NK-92 (cell line): ENCODE measurements around the gene OR2C3.
"Not testable (repeated sequence)": the region's sequence is repeated elsewhere in the genome, so short reads cannot be mapped to it uniquely, and the experiment has no call there.

ENCODE experiments used
- DNase-seq: peaks from one replicate; lab custom pipeline; 2025; ENCODE audit not compliant: unreplicated experiment; lab: John Stamatoyannopoulos, UW

Gene OR2C3

DNA sequence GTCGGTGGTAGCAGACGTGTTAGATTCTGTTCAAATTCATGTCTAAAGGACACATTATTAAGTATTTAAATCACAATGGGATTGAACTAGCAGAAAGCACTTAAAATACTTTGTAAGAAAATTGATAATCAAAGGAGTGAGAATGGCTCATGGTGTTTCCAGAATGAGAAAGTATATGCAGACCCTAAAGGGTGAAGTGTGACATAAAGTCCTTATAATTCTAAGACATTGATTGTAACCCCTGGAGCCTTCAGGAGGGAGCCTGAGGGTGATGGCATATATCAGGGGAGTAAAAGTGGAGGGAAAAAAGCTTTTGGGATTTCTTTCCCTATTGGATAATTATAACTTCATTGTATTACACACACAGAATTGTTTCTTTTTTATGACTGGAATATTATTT lies at the start of gene OR2C3:
Gene OR2C3 (minus strand): TSS at position 101 of the 400 bp plus-strand sequence. CDS start 3,929 bp downstream, outside the sequence.
- DNase-seq: no peak

DNA sequence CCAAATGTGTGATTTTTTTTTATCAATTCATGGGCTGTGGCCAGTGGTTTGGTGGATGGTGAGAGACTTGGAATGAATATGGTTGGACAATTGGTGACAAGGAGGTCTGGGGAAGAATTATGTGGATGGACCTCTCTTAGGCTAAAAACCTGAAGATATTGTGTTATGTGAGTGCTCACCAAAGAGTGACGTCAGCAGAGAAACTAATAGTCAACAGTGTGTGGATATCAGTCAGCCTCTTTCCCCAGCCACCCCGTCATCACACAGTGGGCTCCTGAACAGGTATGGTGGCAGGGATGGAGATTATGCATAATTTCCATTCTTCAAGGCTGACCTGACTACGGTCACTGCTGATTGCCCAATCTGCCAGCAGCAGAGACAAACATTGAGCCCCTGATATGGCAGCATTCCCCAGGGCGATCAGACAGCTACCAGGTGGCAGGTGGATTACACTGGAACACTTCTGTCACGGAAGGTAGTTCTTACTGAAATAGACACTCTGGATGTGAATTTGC lies 42.8 kb upstream of the OR2C3 start:
- no peak for DNase-seq

DNA sequence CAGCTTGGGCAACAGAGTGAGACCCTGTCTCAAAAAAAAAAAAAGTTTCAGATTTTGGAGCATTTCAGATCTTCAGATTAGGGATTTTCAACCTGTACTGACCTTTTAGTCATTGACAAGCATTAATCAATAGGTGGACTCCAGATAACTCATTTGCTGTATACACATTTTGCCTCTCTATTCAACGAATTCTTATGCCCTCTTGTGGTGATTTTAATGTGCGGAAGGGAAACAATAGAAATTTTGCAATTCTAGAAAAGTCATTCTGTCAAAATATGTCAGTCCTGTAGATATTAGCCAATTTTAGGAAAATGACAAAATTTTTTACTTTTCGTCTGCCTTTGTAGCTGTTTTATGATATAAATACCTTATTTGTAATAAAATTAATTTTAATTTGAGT lies 40.3 kb upstream of the OR2C3 start:
- DNase-seq: no peak

DNA sequence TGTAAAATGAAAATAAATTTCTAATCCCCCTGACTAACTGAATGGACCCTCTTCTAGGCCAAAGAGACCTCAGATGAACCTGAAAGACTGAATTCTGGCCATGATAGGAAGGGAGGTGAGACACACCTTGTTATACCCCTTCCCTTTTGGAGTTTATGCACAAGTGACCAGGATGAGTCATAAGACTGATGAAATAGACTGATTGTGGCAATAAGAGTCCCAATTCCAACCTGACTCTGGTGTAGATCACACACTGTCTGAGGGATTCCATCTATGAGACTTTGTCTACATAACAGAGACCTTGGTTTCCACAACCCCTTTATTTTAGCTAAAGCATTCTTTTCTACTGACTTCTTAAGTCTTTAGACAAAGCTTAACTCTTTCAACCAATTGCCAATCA lies 38.4 kb upstream of the OR2C3 start:
- DNase-seq: no peak

DNA sequence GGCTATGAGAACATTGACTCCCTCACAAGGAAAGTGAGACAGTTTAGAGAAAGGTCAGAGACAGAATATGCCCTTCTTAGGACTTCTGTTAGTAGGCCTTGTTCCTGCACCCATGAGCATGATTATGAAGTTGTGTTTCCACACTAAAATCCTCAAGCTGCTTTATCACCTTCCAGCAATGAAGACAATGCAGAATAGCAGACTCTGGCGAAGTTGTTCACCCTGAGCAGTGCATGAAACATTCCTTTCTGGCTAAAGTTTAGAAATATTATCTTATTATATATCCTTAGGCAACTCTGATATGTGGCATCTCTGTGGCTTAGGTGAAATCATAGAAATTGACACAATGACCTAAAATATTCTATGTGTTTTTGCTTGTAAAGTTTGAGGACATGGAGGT lies 38.0 kb upstream of the OR2C3 start:
- no peak for DNase-seq

- DNase-seq: no peak
Measured at GRCh38 chr1:247562198-247562597, 26.0 kb upstream of the OR2C3 start.

- DNase-seq: no peak
Measured at GRCh38 chr1:247561711-247562110, 25.5 kb upstream of the OR2C3 start.

DNA sequence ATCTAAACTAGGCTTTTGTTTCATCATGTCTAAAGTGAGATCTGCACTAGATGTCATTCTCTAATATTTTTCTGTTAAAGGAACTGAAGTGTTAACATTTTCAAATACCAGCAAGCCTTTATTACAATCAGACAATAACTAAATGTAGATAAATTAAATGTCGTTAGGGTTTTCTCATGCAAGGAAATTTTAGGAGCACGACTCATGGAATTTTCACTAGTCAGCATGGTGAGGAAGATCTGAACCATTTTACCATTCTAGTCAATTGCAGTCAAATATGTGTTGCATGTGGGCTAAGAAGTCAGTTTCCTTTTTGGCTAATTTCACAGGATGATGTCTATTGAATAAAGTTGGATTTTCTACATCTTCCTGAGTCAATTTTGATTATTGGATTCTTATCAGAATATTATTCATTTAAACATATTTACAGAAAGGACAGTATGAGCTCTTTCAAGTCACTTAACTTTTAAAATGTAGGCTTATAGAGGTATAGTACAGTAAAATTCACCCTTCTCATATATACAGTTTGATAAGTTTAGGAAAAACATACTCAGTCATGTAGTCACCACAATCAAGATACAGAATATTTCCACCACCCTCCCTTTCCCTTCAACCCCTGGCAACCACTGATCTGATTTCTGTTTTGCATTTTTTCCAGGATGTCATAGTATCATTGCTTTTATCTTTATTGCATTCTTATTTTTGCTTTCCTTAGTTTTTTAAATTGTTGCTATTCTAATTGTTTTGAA lies 21.9 kb upstream of the OR2C3 start:
- no peak for DNase-seq

DNA sequence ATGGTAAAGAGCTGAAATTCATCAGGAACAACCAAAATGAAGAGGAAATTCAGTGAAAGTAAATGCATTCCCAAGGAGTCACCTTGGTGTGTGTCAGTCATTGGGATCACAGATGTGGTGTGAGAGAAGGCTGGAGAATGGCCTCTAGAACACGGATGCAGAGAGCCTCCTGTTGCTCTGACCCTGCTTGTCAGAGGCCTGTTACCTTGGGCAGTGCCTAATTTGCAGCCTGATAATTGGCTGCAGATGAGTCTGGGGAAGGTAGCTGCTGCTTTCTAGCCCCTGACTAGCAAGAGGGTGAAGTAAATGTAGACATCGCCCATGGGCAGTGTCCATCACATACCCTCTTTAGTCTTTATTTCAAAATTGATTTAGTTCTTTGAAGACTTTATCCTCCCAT lies 16.0 kb upstream of the OR2C3 start:
- no peak for DNase-seq

- no peak for DNase-seq
Measured at GRCh38 chr1:247551721-247552120, 15.5 kb upstream of the OR2C3 start.

DNA sequence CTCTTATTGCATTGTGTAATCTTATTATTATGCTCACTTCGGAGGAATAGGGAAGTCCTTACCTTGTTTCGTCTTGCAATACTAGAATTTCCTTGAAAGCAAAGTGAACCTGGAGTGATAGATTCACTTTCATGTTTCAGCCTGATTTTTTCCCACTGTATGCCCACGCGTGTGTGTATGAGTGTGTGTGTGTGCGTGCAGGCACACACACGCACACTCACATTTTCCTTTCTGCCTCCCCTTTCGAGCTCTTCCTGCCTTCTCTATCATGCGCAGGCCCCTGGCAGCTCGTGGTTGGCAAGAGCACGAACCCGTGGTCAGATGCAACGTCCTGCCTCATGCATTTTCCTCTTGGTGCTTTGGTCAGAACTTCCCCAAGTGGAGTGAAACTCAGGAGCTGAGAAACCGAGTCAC lies 12.5 kb upstream of the OR2C3 start, which contains the start of gene GCSAML:
Gene GCSAML (plus strand): TSS at position 366 of the 414 bp plus-strand sequence. CDS start 58 bp downstream, outside the sequence.
- DNase-seq: no peak

GRCh38 chr1:247548092-247548491 lies 11.9 kb upstream of the OR2C3 start:
- no peak for DNase-seq

DNA sequence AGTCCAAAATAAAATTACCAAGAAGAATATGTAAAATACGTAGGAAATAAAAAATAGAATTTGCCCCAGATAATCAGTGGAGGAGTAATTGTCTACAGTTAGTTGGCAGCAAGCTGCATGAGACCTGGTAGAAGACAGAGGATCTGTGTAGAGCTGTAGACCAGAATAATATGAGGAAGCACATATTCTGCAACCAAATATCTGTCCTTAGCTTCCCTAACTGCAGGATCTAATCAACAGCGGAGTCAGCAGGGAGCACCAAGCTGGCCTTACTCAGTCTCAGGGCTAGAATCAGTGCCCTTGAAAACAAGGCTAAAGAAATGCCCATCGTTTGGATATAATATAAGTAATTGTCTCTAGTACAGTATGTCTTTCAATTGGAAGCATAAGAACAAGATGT lies 6.6 kb upstream of the OR2C3 start:
- no peak for DNase-seq

GRCh38 chr1:247540581-247540980 lies 4.3 kb upstream of the OR2C3 start:
- no peak for DNase-seq

DNA sequence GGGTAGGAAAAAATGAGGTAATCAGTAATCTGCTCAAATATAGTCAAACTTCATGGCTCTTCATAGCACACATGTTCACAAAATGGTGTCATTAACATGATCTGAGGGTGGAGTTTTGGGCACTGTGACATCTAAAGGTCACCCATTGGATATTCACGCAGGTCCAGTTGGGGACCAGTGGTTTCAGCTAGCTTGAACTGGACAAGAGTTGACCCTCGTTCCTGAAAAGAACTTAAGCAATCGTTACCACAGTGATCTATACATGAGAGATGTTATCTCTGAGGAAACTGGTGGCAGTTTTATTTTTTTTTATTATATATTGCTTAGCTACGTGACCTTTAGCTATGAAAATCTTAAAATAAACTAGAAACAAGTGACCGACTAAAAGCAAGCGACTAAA lies 3.0 kb upstream of the OR2C3 start:
- no peak for DNase-seq

DNA sequence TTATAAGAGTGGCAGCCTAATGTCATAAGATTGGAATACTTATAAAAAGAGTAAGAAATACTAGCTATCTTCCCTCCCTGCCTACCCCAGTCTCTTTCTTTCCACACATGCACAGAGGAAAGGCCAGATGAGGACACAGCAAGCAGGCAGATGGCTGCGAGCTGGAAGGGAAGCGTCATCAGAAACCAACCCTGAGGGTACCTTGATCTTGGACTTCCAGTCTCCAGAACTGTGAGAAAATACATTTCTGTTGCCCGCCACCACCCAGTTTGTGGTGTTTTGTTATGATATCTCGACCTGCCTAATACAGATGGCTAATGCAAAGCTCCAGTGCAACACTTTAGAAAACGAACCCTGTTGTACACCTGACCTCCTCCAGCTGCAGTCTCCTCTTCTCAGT lies 2.3 kb upstream of the OR2C3 start:
- no peak for DNase-seq

- DNase-seq: no peak
Measured at GRCh38 chr1:247535402-247535801, 838 bp downstream of the OR2C3 start.

DNA sequence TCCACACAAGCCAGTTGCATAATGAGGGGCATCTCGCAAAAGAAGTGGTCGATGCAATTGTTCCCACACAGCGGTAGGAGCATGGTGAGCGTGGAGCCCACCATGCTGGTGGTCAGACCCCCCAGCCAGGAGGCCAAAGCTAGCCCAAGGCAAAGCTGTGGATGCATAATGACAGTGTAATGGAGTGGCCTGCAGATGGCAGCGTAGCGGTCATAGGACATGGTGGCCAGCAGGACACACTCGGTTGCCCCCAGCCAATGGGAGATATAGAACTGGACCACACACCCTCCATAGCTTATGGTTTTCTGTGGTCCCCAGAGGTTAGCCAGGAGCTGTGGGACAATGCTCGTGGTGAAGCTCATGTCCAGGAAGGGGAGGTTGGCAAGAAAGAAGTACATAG lies 4.3 kb downstream of the OR2C3 start:
- DNase-seq: no peak

- no peak for DNase-seq
Measured at GRCh38 chr1:247530785-247531184, 5.5 kb downstream of the OR2C3 start.

DNA sequence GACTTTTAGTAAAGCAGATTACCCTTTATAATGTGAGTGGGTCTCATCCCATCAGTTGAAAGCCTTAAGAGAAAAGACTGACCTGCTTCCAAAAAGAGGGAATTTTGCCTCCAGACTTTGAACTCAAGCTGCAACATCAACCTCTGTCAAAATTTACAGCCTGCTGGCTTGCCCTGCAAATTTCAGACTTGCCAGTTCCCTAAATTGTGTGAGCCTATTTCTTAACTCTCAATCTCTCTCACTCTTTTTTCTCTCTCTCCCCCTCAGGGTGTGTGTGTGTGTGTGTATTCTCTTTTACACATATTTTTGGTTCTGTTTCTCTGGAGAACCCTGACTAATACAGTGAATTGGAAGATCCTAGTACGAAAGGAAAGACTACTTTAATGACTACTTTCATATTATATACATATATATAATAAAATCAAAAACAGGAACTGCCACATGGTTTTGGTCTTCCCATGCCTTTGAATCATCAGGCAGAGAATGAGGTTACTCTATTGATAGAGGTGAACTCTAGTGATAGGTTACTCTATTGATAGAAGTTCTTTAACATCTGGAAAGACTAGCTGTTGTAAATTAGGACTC lies 6.4 kb downstream of the OR2C3 start:
- DNase-seq: no peak

GRCh38 chr1:247528812-247529474 lies 7.3 kb downstream of the OR2C3 start:
- DNase-seq: no peak

- DNase-seq: not testable (repeated sequence)
Measured at GRCh38 chr1:247521886-247522285, 14.4 kb downstream of the OR2C3 start.
